ENCODE measurements around the gene TASP1.

Gene TASP1

GRCh38 chr20:13355941-13356486, 282.7 kb downstream of the TASP1 start:
- DNase-seq (ENCODE audit: low read depth in 1 of 2, low spot score in 1 of 2) = no peak

- no peak for DNase-seq (ENCODE audit: low read depth in 1 of 2, low spot score in 1 of 2)
Observed at GRCh38 chr20:13355411-13355810, 283.3 kb downstream of the TASP1 start.

- DNase-seq (ENCODE audit: low read depth in 1 of 2, low spot score in 1 of 2) = no peak
Observed at GRCh38 chr20:13353261-13353945, 285.3 kb downstream of the TASP1 start.

- DNase-seq (ENCODE audit: low read depth in 1 of 2, low spot score in 1 of 2) = no peak
Observed at GRCh38 chr20:13349235-13349604, 289.5 kb downstream of the TASP1 start.

- no peak for DNase-seq (ENCODE audit: low read depth in 1 of 2, low spot score in 1 of 2)
Observed at GRCh38 chr20:13348311-13349234, 290.2 kb downstream of the TASP1 start.

- no peak for DNase-seq (ENCODE audit: low read depth in 1 of 2, low spot score in 1 of 2)
Observed at GRCh38 chr20:13344671-13345070, 294.1 kb downstream of the TASP1 start.

GRCh38 chr20:13342469-13343242, 296.1 kb downstream of the TASP1 start:
- no peak for DNase-seq (ENCODE audit: low read depth in 1 of 2, low spot score in 1 of 2)

- DNase-seq (ENCODE audit: low read depth in 1 of 2, low spot score in 1 of 2) = no peak
Observed at GRCh38 chr20:13341737-13342393, 296.9 kb downstream of the TASP1 start.

- DNase-seq (ENCODE audit: low read depth in 1 of 2, low spot score in 1 of 2) = no peak
Observed at GRCh38 chr20:13340088-13340487, 298.6 kb downstream of the TASP1 start.

Data from stimulated activated CD4-positive, alpha-beta T cell treated with anti-CD3 and anti-CD28 coated beads, Interleukin-15, amount 100 ng/mL, for 1 hour (primary cell).